ENCODE data around the gene IRGQ. TPM values are rescaled to one million over a fixed set of nuclear protein-coding genes. Genes with fewer than 3 reads are reported as not detected.

Gene IRGQ
- total and polyA plus RNA-seq, 2 donors (not counting 3 experiments of a cell fraction or from before 2014, with no cell fraction given), result 15.8 to 33.2 TPM

DNA sequence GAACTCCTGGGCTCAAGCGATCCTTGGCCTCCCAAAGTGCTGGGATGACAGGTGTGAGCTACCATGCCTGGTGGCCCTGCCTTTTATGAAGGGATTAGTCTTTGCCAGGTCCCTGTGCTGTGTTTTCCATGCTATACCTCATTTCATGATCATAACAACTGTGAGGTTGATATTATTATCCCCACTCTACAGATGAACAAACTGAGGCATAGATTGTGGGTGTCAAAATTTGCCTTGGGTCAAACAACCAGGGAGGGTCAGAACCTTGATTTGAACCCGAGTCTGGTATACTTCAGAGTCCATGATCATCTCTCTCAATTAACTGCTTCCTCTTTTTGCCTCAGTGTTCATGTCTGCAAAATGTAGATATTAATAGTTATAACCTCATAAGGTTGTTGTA is 13.4 kb downstream of the IRGQ start:
- DNase-seq (ENCODE audit: low read depth, low spot score), result no peak
- Histone ChIP-seq H3K27me3 (ENCODE audit: control insufficient read depth in 2 of 2, insufficient read depth in 2 of 2, low read length in 2 of 2) (no peaks in the 10 kb centered on the region), H3K36me3 (ENCODE audit: control insufficient read depth in 2 of 2, extremely low read depth in 1 of 2, insufficient read depth in 2 of 2, low read length in 2 of 2) (no peaks in the 10 kb centered on the region), H4K20me1 (replicated peaks; ENCODE audit: control insufficient read depth, extremely low read depth, insufficient read depth, low read length) (no peaks in the 10 kb centered on the region), H3K27ac (ENCODE audit: insufficient read depth, low read depth, low read length) (no peak overlapping the region), H3K9me3 (replicated peaks; ENCODE audit: control insufficient read depth, insufficient read depth, low read length) (no peaks in the 10 kb centered on the region), H3K4me3 (replicated peaks in 1 of 3; ENCODE audit: insufficient read depth in 1 of 3, low read depth in 1 of 3, low read length in 3 of 3) (no peak overlapping the region), H3K79me2 (ENCODE audit: control insufficient read depth, insufficient read depth, low read length) (no peaks in the 10 kb centered on the region), H3K4me1 (ENCODE audit: control insufficient read depth, extremely low read depth, insufficient read depth, low read length) (no peaks in the 10 kb centered on the region), H3K9ac (replicated peaks; ENCODE audit: extremely low read depth, insufficient read depth, low read length) (no peak overlapping the region), H2AFZ (ENCODE audit: low read depth, low read length) (no peak overlapping the region), H3K9me1 (replicated peaks; ENCODE audit: control insufficient read depth, extremely low read depth, insufficient read depth, low read length) (no peaks in the 10 kb centered on the region), H3K4me2 (ENCODE audit: insufficient read depth, low read length) (no peak overlapping the region)
- TF ChIP-seq POLR2AphosphoS5 (IDR thresholded peaks at IDR 0.05; ENCODE audit: insufficient read depth, low read depth, low read length) (no peak), MYC (IDR thresholded peaks at IDR 0.05; ENCODE audit: low read depth, low read length) (no peak), POLR2A (IDR thresholded peaks at IDR 0.05; ENCODE audit: low read depth, low read length) (no peak), JUN (IDR thresholded peaks at IDR 0.05; ENCODE audit: borderline replicate concordance, insufficient read depth, insufficient read length, low read depth) (no peak), FOS (IDR thresholded peaks at IDR 0.05; ENCODE audit: borderline replicate concordance, insufficient read depth, low read length) (no peak), EZH2 (IDR thresholded peaks at IDR 0.05; ENCODE audit: borderline replicate concordance, low read depth, low read length, severe bottlenecking) (no peak), GATA2 (IDR thresholded peaks at IDR 0.05; ENCODE audit: insufficient read depth, insufficient read length, low read depth, low read length) (no peak)
- TF ChIP-seq, protein P1, sequence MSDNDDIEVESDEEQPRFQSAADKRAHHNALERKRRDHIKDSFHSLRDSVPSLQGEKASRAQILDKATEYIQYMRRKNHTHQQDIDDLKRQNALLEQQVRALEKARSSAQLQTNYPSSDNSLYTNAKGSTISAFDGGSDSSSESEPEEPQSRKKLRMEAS (IDR thresholded peaks at IDR 0.05; ENCODE audit: insufficient read depth, insufficient read length), result no peak
- TF ChIP-seq, protein P2, sequence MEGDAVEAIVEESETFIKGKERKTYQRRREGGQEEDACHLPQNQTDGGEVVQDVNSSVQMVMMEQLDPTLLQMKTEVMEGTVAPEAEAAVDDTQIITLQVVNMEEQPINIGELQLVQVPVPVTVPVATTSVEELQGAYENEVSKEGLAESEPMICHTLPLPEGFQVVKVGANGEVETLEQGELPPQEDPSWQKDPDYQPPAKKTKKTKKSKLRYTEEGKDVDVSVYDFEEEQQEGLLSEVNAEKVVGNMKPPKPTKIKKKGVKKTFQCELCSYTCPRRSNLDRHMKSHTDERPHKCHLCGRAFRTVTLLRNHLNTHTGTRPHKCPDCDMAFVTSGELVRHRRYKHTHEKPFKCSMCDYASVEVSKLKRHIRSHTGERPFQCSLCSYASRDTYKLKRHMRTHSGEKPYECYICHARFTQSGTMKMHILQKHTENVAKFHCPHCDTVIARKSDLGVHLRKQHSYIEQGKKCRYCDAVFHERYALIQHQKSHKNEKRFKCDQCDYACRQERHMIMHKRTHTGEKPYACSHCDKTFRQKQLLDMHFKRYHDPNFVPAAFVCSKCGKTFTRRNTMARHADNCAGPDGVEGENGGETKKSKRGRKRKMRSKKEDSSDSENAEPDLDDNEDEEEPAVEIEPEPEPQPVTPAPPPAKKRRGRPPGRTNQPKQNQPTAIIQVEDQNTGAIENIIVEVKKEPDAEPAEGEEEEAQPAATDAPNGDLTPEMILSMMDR (IDR thresholded peaks at IDR 0.05; ENCODE audit: extremely low read depth in 1 of 2, insufficient read depth in 1 of 2, low read depth in 1 of 2, low read length in 2 of 2), result no peak
- dilution Hi-C loops (cut with MboI; ENCODE audit: extremely low pct_ligation_motif_present, low sequenced_read_pairs) (no loop called here), intact Hi-C loops (cut with micrococcal nuclease) (no loop called here)
- BruUV-seq (replicated peaks), result no TSS peak
- no peak for FAIRE-seq
- ChIA-PET CTCF (interaction anchor here (2.0 kb wide), 1 partner anchor 12 kb away, joined by 11 read pairs; the partner anchor contains the start of gene IRGQ), POLR2A (no interaction called here)
